Ishikawa (cell line): ENCODE measurements around the gene CCDC102B.

Experiments used
- CEBPB ChIP-seq: IDR thresholded peaks from 2 replicates; pipeline ENCODE4 v1.6.1; 2012
- CREB1 ChIP-seq: IDR thresholded peaks from 2 replicates; pipeline ENCODE4 v1.6.1; 2012; ENCODE audit warnings: low read depth
- EGR1 ChIP-seq: IDR thresholded peaks from 2 replicates; pipeline ENCODE4 v1.6.1; 2012
- EP300 ChIP-seq: IDR thresholded peaks from 2 replicates; pipeline ENCODE4 v1.6.1; 2012; ENCODE audit warnings: borderline replicate concordance
- FOXM1 ChIP-seq: IDR thresholded peaks from 2 replicates; pipeline ENCODE4 v1.6.1; 2012; ENCODE audit warnings: low read depth, borderline replicate concordance
- MAX ChIP-seq: IDR thresholded peaks from 2 replicates; pipeline ENCODE4 v1.6.1; 2012
- NFIC ChIP-seq: IDR thresholded peaks from 2 replicates; pipeline ENCODE4 v1.6.1; 2012
- RAD21 ChIP-seq: IDR thresholded peaks from 2 replicates; pipeline ENCODE4 v1.6.1; 2012; ENCODE audit warnings: low read depth
- TAF1 ChIP-seq: IDR thresholded peaks from 2 replicates; pipeline ENCODE4 v1.6.1; 2012; ENCODE audit warnings: low read depth, mild to moderate bottlenecking
- TCF12 ChIP-seq: IDR thresholded peaks from 2 replicates; pipeline ENCODE4 v1.6.1; 2012; ENCODE audit warnings: low read depth
- TEAD4 ChIP-seq: IDR thresholded peaks from 2 replicates; pipeline ENCODE4 v1.6.1; 2012
- USF1 ChIP-seq: IDR thresholded peaks from 2 replicates; pipeline ENCODE4 v1.6.1; 2012
- YY1 ChIP-seq: IDR thresholded peaks from 2 replicates; pipeline ENCODE4 v1.6.1; 2012; ENCODE audit warnings: low read depth
- ZBTB7A ChIP-seq: IDR thresholded peaks from 2 replicates; pipeline ENCODE4 v1.6.1; 2012; ENCODE audit warnings: low read depth
- TF ChIP-seq, protein P1 (sequence below): IDR thresholded peaks from 2 replicates; pipeline ENCODE4 v1.6.1; 2012; ENCODE audit warnings: low read depth, mild to moderate bottlenecking

CCDC102B gene

GRCh38 chr18:69002233-69002632, 204.4 kb downstream of the CCDC102B start:
- TF ChIP-seq ZBTB7A (no peak), RAD21 (no peak; the same call in 1 of the 2 replicates), USF1 (no peak), MAX (no peak), CEBPB (no peak), CREB1 (no peak), TCF12 (no peak)

DNA sequence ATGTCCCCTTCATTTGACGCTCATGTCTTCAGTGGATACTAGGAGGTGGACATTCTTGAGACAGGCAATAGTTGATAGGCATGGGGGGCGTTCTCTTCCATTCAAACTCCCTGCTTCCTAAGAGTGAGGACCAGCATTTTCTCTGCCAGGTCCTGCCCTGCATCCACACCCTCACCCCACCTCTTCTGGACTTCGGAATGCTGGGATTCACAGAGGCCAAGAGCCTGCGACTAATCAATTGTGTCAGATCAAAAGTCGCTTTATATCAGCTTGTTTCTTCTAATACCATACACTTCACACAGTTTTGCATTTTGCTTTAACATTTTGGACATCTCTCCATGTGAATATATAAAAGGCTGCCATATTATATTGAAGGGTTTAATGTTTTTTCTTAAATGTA, 210.7 kb downstream of the CCDC102B start:
- no peak for TF ChIP-seq EP300
- TF ChIP-seq RAD21, result no peak
- TF ChIP-seq USF1, result no peak
- TF ChIP-seq, protein P1, sequence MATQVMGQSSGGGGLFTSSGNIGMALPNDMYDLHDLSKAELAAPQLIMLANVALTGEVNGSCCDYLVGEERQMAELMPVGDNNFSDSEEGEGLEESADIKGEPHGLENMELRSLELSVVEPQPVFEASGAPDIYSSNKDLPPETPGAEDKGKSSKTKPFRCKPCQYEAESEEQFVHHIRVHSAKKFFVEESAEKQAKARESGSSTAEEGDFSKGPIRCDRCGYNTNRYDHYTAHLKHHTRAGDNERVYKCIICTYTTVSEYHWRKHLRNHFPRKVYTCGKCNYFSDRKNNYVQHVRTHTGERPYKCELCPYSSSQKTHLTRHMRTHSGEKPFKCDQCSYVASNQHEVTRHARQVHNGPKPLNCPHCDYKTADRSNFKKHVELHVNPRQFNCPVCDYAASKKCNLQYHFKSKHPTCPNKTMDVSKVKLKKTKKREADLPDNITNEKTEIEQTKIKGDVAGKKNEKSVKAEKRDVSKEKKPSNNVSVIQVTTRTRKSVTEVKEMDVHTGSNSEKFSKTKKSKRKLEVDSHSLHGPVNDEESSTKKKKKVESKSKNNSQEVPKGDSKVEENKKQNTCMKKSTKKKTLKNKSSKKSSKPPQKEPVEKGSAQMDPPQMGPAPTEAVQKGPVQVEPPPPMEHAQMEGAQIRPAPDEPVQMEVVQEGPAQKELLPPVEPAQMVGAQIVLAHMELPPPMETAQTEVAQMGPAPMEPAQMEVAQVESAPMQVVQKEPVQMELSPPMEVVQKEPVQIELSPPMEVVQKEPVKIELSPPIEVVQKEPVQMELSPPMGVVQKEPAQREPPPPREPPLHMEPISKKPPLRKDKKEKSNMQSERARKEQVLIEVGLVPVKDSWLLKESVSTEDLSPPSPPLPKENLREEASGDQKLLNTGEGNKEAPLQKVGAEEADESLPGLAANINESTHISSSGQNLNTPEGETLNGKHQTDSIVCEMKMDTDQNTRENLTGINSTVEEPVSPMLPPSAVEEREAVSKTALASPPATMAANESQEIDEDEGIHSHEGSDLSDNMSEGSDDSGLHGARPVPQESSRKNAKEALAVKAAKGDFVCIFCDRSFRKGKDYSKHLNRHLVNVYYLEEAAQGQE, result no peak
- TF ChIP-seq FOXM1, result no peak
- TF ChIP-seq CEBPB, result no peak
- TF ChIP-seq CREB1, result no peak
- no peak for TF ChIP-seq TEAD4
- no peak for TF ChIP-seq NFIC
- no peak for TF ChIP-seq MAX
- no peak for TF ChIP-seq TCF12
- TF ChIP-seq TAF1, result no peak
- TF ChIP-seq ZBTB7A, result no peak
- no peak for TF ChIP-seq YY1
- TF ChIP-seq EGR1, result no peak

GRCh38 chr18:69021211-69021805, 223.4 kb downstream of the CCDC102B start:
- TF ChIP-seq ZBTB7A (no peak), NFIC (no peak)

DNA sequence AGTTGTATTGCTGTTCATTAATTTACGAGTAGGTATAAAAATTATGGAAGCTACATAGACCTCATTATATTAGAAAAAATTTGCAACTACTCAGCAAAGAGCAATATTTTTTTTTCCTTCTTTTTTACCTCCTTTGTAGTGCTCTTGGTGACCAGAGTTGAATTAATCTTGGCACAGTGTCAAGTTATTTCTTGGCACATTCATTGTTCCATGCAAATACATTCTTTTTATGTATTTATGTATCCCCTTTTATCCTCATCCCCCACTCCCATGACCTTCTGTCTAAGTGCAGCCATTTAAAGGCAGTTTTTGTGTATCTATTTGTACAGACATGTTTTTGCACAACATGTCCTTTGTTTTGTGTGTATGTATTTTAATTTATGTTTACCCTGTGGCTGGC, 224.5 kb downstream of the CCDC102B start:
- TF ChIP-seq FOXM1, result no peak
- no peak for TF ChIP-seq TCF12
- TF ChIP-seq USF1, result no peak
- no peak for TF ChIP-seq ZBTB7A
- TF ChIP-seq, protein P1, result no peak
- TF ChIP-seq NFIC, result no peak
- TF ChIP-seq CEBPB, result no peak
- TF ChIP-seq MAX, result no peak

DNA sequence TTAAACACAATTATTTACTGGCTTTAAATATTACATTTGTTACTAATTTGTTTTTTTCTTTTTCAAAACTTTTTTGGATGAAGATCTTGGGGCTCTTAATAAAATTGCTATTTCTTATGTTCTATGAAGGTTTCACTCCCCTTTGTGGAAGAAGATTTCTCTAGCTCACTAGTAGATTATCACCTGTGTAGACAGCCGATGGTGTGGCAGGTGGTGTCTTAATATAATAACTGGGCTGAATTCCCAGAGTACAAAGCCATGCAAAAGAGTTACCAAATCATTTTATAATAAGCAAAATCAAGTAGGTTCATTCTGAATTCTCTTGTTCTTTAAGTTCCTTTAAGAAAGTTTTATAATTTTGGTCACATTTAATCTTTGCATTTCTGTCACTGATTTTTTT, 233.7 kb downstream of the CCDC102B start:
- TF ChIP-seq EGR1 (no peak), YY1 (no peak), EP300 (no peak), TEAD4 (no peak), CEBPB (no peak), ZBTB7A (no peak), FOXM1 (no peak), TCF12 (no peak), CREB1 (no peak), USF1 (no peak), RAD21 (no peak), NFIC (no peak), MAX (no peak), TAF1 (no peak)
- TF ChIP-seq, protein P1, result no peak
